GM06990 (cell line): ENCODE results near the gene DPM3.

Experiments used
- DNase-seq: peaks from one replicate; pipeline ENCODE4 v3.0.0-alpha.2; 2011; ENCODE audit not compliant: insufficient read length; ENCODE audit errors: extremely low read depth
- H3K27me3 ChIP-seq: replicated peaks from 2 replicates; pipeline ENCODE4 v1.6.0; 2011; ENCODE audit warnings: low read length; ENCODE audit not compliant: control insufficient read depth, insufficient read depth
- H3K36me3 ChIP-seq: 2 replicates; pipeline ENCODE4 v1.5.1; 2011; ENCODE audit warnings: low read length; ENCODE audit not compliant: control insufficient read depth, insufficient read depth
- H3K4me3 ChIP-seq: replicated peaks from 2 replicates; pipeline ENCODE4 v1.5.1; 2011; ENCODE audit warnings: low read depth, mild to moderate bottlenecking, control low read depth, low read length
- TF ChIP-seq, protein P1 (sequence below): IDR thresholded peaks from 2 replicates; pipeline ENCODE4 v1.5.1; 2011; ENCODE audit warnings: low read length, control low read depth, mild to moderate bottlenecking, inconsistent platforms; ENCODE audit not compliant: insufficient read depth, poor library complexity, severe bottlenecking

DPM3 gene

DNA sequence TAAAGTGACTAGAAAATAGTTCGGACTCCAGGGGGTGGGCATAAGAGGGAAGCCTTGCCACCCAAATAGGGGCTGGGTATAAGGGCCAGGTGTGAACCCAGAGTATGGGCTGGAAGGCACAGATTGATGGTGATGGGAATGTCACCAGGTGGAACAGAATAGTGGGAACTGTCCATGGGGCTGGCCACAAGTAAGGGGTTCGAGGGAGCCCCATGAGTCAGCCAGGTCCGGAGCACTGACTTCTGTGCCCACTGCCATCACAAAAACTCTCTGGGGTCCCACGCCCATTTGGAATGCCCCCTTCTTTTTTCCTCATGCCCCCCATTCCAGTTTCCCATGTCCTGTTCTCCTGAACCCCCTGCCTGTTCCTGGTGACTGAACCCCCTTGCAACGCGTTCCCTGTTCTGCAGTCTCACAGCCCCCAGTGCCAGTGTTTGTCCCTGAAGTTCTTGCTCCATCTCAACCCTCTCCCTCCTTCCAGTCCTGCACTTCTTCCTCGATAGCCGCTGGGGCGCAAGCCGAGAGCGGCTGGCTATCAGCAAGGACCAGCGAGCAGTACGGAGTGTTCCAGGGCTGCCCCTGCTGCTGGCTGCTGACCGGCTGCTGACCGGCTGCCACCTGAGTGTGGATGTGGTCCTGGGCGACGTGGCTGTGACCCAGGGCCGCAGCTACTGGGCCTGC, 41.2 kb upstream of the DPM3 start:
- no peak for DNase-seq

DNA sequence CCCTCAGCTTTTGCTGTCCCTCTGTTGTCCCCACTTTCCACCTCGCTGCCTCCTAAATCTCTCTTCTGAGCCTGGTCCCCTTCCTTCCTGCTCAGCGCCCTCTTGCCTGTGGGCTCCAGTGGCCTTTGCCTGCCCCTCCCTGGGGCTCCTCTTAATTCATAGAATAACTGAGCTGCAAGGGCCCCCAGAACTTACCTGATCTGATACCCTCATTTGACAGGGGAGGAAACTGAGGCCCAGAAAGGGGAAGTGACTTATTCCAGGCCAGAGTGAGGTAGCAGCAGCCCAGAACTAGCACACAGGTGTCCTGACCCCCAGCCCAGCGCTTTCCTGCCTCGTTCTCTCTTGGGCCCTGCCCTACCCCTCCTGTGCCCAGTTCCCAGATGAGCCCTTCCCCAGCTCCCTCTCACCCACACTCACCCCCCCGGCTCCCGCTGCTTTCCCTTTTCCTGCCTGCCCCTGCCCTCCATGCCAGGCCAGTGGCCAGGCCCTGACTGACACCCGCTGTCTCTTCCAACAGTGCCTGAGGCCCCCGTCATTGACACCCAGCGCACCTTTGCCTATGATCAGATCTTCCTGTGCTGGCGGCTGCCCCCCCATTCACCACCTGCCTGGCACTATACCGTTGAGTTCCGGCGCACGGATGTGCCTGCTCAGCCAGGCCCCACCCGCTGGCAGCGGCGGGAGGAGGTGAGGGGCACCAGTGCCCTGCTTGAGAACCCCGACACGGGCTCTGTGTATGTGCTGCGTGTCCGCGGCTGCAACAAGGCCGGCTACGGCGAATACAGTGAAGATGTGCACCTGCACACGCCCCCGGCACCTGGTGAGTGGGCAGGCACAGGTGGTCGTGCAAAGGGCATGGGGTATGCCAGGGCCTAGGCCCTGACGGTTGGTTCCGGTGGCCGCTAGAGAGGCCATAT, 39.0 kb upstream of the DPM3 start:
- no peaks in the 10 kb centered on the region for H3K36me3 ChIP-seq

More for the DNA sequence above, 41.2 kb upstream of the DPM3 start:
- no peaks in the 10 kb centered on the region for H3K36me3 ChIP-seq
- H3K4me3 ChIP-seq = no peak overlapping the region
- no peaks in the 10 kb centered on the region for H3K27me3 ChIP-seq
- TF ChIP-seq, protein P1, sequence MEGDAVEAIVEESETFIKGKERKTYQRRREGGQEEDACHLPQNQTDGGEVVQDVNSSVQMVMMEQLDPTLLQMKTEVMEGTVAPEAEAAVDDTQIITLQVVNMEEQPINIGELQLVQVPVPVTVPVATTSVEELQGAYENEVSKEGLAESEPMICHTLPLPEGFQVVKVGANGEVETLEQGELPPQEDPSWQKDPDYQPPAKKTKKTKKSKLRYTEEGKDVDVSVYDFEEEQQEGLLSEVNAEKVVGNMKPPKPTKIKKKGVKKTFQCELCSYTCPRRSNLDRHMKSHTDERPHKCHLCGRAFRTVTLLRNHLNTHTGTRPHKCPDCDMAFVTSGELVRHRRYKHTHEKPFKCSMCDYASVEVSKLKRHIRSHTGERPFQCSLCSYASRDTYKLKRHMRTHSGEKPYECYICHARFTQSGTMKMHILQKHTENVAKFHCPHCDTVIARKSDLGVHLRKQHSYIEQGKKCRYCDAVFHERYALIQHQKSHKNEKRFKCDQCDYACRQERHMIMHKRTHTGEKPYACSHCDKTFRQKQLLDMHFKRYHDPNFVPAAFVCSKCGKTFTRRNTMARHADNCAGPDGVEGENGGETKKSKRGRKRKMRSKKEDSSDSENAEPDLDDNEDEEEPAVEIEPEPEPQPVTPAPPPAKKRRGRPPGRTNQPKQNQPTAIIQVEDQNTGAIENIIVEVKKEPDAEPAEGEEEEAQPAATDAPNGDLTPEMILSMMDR = no peak

DNA sequence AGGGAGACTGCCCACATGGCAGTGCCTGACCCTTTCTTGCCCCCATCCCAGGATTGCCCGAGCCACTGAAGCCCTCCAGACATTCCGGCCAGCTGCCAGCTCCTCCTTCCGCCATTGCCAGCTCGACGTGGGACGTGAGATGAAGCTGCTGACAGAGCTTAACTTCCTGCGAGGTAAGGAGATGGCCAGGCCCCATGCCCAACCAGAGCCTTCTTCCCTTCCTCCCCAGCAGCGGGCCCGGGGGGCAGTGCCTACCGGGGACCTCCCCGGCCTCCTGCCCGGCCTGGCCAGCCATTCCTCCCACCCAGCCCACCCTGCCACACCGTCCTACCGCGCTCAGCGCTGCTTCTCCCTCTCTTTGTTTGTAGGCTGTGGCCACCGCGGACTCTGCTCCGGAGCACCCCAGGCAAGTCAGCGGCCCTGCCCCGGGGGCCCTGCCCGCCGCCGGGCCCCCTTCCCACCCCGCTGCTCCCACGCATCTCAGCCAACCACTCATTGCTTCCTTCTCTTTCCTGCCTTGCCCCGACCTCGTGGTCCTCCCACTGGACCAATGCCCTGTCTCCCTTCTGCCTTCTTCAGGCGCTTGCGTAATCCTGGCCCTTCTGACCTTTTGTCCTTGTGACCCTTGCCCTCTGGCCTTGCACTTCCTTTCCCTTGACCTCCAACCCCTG, 38.2 kb upstream of the DPM3 start:
- H3K27me3 ChIP-seq = no peaks in the 10 kb centered on the region
- H3K4me3 ChIP-seq = no peak overlapping the region
- DNase-seq = no peak
- no peaks in the 10 kb centered on the region for H3K36me3 ChIP-seq
- TF ChIP-seq, protein P1 = no peak

More for the DNA sequence above, 39.0 kb upstream of the DPM3 start:
- no peak for DNase-seq
- Histone ChIP-seq H3K27me3 (no peaks in the 10 kb centered on the region), H3K4me3 (no peak overlapping the region)
- TF ChIP-seq, protein P1 = no peak

DNA sequence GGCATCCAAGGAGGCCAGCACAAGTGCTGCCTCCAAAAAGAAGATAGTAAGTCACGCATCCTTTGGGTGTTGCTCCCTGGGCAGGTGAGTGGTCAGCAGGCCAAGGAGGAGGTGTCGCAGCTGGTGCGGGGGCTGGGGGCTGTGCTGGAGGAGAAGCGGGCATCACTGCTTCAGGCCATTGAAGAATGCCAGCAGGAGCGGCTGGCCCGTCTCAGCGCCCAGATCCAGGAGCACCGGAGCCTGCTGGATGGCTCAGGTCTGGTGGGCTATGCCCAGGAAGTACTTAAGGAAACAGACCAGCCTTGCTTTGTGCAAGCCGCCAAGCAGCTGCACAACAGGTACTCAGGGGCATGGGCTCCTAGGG, 37.6 kb upstream of the DPM3 start:
- no peak overlapping the region for H3K4me3 ChIP-seq
- no peaks in the 10 kb centered on the region for H3K36me3 ChIP-seq
- TF ChIP-seq, protein P1 = no peak
- H3K27me3 ChIP-seq = no peaks in the 10 kb centered on the region
- DNase-seq = no peak

DNA sequence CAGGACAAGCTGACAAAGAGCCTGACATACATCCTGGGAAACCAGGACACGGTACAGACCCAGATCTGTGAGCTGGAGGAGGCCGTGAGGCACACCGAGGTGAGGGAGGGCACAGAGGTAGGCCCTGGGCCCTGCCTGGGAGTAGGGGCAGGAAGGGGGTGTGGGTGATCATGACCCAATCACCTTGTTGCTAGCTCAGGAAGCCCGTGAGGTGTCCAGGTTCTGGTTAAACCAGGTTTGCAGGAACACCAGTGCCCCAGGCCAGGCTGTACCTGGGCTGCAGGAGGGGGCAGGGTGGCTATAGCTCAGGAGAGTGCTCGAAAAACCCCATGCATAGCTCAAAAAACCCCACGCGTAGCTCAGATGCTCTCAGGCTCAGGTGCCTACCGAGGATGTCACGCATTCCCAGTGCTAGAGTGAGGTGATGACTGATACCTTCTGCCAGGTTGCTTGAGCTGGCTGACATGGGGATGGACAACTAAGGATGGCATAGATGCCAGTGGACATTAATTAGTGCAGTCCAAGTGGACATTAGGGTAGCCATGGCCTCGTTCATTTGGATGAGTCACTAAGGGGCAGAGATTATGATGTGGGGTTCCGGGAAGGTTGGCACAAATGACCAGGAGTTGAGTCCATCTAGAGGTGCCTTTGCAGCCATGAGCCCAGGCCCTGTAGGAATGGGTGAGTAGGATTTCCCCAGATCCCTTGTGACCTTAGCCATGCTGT, 37.0 kb upstream of the DPM3 start:
- no peaks in the 10 kb centered on the region for H3K27me3 ChIP-seq
- H3K4me3 ChIP-seq = no peak overlapping the region
- H3K36me3 ChIP-seq = no peaks in the 10 kb centered on the region
- DNase-seq = no peak
- TF ChIP-seq, protein P1 = no peak
